Fibroblast of skin of right quadriceps (primary cell): ENCODE data around the gene CREB1.
A peak's percentile ranks its signal among the peaks of the same experiment; 100 is the strongest.

Experiments
- DNase-seq: peaks from one replicate; pipeline ENCODE4 v3.0.0-alpha.2; 2013

CREB1 gene

DNA sequence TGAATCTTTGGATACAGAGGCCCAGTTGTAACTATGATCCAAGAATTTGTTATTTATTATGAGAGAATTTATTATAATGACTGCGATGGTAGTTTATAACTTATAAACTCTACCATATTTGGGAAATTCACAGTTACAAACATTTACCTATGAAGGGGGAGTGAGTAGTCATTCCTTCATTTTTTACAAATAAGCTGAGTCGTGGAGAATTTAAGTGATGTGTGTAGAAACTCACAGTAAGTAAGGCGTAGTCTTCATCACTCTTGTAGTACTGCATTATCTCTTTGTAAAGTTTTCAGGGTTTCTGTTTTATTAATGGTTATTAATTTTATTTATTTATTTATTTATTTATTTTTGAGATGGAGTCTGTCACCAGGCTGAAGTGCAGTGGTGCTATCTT lies 13.5 kb downstream of the CREB1 start:
- no peak for DNase-seq

DNA sequence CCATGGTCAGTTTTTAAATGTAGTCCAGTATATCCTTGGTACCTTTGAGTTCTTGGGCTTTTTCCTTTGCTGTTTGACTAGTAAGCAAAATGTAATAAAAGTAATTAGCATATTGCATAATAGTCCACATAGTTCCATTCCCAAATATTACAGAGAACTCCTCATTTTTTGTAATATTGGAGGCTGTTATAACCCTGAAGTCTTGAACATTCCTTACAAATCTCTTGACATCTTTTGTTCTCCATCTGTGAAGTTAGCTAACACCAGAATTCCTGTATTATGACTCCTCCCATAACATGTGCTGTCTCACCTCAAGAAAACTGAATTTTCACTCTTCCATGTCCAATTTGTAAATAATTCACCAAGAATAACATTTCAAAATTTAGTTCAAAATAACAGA lies 17.1 kb downstream of the CREB1 start:
- peak; percentile 59 for DNase-seq

GRCh38 chr2:207549145-207549544 lies 19.4 kb downstream of the CREB1 start:
- no peak for DNase-seq

DNA sequence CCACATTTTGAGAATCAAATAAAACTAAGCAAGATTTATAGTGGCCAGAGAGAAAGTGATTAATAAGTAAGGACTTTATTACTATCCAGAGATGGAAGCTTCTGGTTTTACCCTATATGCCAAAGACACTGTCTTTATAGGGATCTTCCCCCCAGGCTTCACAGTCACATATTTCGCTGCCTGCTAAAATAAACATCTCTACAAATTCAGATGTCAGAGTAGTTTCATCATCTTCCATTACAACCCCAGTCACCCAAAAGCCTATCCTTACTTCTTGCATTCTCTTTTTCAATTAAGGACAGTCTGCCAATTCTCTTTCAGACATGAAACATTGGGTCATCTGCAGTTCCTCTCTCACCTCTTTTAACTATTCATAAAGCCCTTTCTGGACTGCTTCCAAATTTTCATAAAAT lies 28.3 kb downstream of the CREB1 start:
- DNase-seq, result peak; percentile 96

- DNase-seq, result peak; percentile 50
Observed at GRCh38 chr2:207561386-207562080, 31.8 kb downstream of the CREB1 start.

- no peak for DNase-seq
Observed at GRCh38 chr2:207565736-207566500, 36.2 kb downstream of the CREB1 start.

GRCh38 chr2:207567671-207568070 lies 37.9 kb downstream of the CREB1 start:
- no peak for DNase-seq

- DNase-seq, result no peak
Observed at GRCh38 chr2:207571370-207571769, 41.6 kb downstream of the CREB1 start.

- DNase-seq, result no peak
Observed at GRCh38 chr2:207584952-207585351, 55.2 kb downstream of the CREB1 start.

DNA sequence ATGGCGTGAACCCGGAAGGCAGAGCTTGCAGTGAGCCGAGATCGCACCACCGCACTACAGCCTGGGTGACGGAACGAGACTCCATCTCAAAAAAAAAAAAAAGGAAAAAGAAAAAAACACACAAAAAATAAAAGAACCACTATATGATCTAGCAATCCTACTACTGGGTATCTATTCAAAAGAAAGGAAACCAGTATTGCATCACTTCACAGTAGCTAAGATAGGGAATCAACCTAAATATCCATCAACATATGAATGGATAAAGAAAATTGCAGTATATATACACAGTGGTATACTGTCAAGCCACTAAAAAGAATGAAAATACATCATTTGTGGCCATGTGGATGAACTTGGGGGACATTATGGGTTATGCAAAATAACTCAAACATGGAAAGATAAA lies 57.5 kb downstream of the CREB1 start:
- DNase-seq, result no peak

DNA sequence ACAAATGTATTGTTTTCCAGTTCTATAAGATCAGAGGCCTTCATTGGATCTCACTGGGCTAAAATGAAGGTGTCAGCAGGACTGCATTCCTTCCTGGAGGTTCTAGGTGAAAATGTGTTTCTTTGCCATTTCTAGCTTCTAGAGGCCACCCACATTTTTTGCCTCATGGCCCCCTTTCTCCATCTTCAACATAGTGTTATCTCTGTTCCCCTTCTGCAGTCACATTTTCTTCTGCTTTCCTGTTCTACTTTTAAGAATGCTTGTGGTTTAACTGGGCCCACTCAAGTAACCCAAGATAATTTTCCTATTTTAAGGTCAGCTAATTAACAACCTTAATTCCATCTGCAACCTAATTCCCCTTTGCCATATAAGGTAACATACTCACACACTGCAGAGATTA lies 59.4 kb downstream of the CREB1 start:
- no peak for DNase-seq

GRCh38 chr2:207593277-207593676 lies 63.5 kb downstream of the CREB1 start:
- DNase-seq, result no peak

- no peak for DNase-seq
Observed at GRCh38 chr2:207594264-207594663, 64.5 kb downstream of the CREB1 start.

GRCh38 chr2:207594731-207595130 lies 65.0 kb downstream of the CREB1 start:
- DNase-seq, result no peak

GRCh38 chr2:207599636-207600035 lies 69.9 kb downstream of the CREB1 start:
- DNase-seq, result peak; percentile 57

GRCh38 chr2:207600231-207600630 lies 70.5 kb downstream of the CREB1 start:
- DNase-seq, result peak; percentile 70

DNA sequence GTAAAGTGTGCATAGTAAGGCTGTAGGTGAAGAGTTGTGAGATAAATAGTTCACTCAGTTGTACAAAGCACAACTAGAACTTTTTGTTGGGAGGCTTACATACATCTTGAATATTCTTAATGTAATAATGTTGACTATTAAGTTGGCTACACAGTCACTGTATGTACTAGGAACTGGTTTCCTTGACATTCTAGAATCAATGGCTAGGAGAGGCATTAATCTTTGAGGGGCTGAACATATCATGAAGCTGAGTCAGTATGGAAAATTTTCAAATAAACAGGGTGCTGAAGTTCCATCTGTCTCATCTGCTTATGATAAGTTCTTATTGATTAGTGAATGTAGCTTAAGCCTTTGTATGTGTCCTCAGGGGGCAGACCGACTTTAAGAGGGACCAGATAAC lies 72.0 kb downstream of the CREB1 start:
- peak; percentile 20 for DNase-seq

GRCh38 chr2:207603486-207603885 lies 73.7 kb downstream of the CREB1 start:
- DNase-seq, result no peak

DNA sequence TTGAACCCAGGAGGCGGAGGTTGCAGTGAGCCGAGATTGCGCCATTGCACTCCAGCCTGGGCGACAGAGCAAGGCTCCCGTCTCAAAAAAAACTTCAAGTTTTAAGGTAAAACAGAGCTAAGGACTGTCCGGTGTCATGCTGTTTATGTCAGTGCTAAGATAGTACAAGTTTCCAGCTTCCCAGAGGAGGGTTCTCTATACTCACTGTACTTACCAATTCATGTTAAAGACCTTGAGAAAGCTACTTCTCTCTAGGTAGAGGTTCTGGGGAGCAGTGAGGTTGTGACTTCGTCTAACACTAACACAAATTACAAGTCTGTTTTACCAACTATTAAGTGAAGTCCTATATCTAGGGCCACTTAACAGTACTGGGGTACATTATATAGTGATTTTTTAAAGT lies 76.6 kb downstream of the CREB1 start:
- DNase-seq, result no peak

DNA sequence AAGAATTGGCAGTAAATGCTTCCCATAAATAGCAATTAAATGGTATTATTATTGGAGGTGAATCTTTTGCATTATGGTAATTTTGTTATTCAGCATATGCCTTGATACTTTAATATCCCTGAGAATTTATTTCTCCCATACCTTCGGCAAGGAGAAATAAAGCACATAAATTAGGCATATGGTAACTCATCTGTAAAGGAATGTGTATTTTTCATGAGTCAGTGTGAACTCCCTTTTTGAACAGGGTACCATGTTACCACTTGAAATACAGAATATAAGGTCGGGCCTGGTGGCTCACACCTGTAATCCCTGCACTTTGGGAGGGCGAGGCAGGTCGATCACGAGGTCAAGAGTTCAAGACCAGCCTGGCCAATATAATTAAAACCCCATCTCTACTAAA lies 77.1 kb downstream of the CREB1 start:
- no peak for DNase-seq

DNA sequence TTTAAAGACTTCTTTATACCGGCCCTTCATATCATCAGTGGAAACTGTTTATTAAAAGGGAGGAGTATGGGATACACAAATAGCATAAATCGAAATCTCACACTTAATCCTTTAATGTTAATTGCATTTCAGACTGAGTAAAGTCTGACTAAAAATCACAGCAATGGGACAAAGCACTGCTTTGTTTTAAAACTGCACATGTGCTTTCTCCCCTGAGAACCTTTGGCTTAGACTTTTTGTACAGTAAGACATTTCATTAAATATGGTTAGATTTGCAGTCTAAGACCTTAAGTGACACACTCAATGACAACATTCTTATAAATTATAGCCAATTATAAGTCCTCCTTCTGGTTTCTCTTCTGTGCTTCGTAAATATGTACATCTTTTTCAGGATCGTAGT lies 83.0 kb downstream of the CREB1 start:
- DNase-seq, result no peak

DNA sequence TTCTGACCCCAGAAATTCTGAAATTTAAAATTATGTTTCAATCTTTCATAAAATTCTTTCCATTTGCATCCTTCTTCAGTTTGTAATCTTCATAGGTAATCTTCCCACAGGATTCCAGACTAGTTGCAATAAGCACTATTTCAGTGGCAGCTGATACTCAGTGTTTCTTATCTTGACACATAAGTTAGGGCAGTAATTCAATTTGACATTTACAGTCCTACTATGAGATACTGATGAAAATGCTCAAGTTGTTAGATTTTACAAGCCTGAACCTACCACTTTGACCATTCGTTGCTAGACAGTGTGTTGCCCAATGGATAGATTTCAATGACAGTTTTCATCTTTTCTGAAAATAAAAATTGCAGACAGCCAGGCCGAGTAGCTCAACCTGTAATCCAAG lies 85.1 kb downstream of the CREB1 start:
- DNase-seq, result no peak

GRCh38 chr2:207616185-207616584 lies 86.4 kb downstream of the CREB1 start:
- DNase-seq, result no peak

GRCh38 chr2:207617011-207617671 lies 87.4 kb downstream of the CREB1 start:
- peak; percentile 88 for DNase-seq
